HCT116 (cell line): ENCODE results near the gene ICAM4. TPM values are rescaled to one million over a fixed set of nuclear protein-coding genes. Genes with fewer than 3 reads are reported as not detected.
A peak's percentile ranks its signal among the peaks of the same experiment; 100 is the strongest.

Experiments used
- ATAC-seq: fragments of 200-7000 bp; cut with Tn5 transposase; 2 replicates; pipeline ENCODE4 v1.9.1; 2020; ENCODE audit warnings: mild to moderate bottlenecking, moderate library complexity
- BruUV-seq: library from RNA; stranded (reverse); fragments of 400-500 nt; replicated peaks from 2 replicates; lab custom pipeline; 2021; lab: Mats Ljungman, UMichigan
- CTCF ChIA-PET: fragments of 300-600 bp; sonication (Branson Sonifier 250); formaldehyde crosslinking; loops from one replicate; lab custom pipeline; 2021; ENCODE audit warnings: antibody characterized with exemption; lab: Charles Lee
- POLR2A ChIA-PET: fragments of 300-600, 350-600 bp; sonication (Branson Sonifier 250); formaldehyde crosslinking; loops from one replicate; lab custom pipeline; 2021; ENCODE audit warnings: antibody characterized with exemption; lab: Charles Lee
- RAD21 ChIA-PET, 2 experiments: fragments of 300-600 bp; sonication (Branson Sonifier 250); formaldehyde crosslinking; loops; one replicate each; lab custom pipeline; 2023; ENCODE audit warnings: low total read pairs in 2 of 2; ENCODE audit not compliant: uncharacterized antibody in 2 of 2, unreplicated experiment in 2 of 2, low non-redundant PET in 1 of 2; lab: Charles Lee
- DNase-seq: peaks from one replicate; pipeline ENCODE4 v3.0.0-alpha.2; 2010; ENCODE audit warnings: low read depth, low spot score
- H2AFZ ChIP-seq: fragments of 200-600 bp; shearing (Covaris generic), sonication (generic); 2 replicates; pipeline ENCODE4 v1.6.1; 2017; ENCODE audit warnings: low read depth, mixed run types, mixed read lengths, antibody characterized with exemption, low read length; ENCODE audit not compliant: poor library complexity, severe bottlenecking
- H3K27ac ChIP-seq: 2 replicates; pipeline ENCODE4 v1.5.1; 2012; ENCODE audit warnings: low read depth, low read length
- H3K27me3 ChIP-seq: fragments of 200-600 bp; sonication (generic); 2 replicates; pipeline ENCODE4 v1.6.1; 2016; ENCODE audit warnings: mixed run types, low read length, mixed read lengths; ENCODE audit not compliant: insufficient read depth
- H3K36me3 ChIP-seq, 2 experiments: fragments of 200-500 bp in 1 of 2; fragments of 200-600 bp in 1 of 2; sonication (Bioruptor generic) in 1 of 2; sonication (generic) in 1 of 2; 2 replicates each; pipeline versions ENCODE4 v1.5.1 to v1.6.1; 2014 to 2016; ENCODE audit warnings: low read length in 2 of 2, inconsistent platforms in 1 of 2, mixed read lengths in 1 of 2, mixed run types in 1 of 2; ENCODE audit not compliant: insufficient read depth in 2 of 2, control insufficient read depth in 1 of 2
- H3K4me1 ChIP-seq, 2 experiments: fragments of 200-600 bp in 1 of 2; sonication (generic) in 1 of 2; 2 replicates each; pipeline versions ENCODE4 v1.5.1 to v1.6.1; 2012 to 2017; ENCODE audit warnings: low read length in 2 of 2, inconsistent platforms in 1 of 2, mild to moderate bottlenecking in 1 of 2, mixed read lengths in 1 of 2, mixed run types in 1 of 2, moderate library complexity in 1 of 2; ENCODE audit not compliant: insufficient read depth in 2 of 2, control insufficient read depth in 1 of 2
- H3K4me2 ChIP-seq: fragments of 200-600 bp; sonication (generic); 2 replicates; pipeline ENCODE4 v1.6.1; 2017; ENCODE audit warnings: mixed run types, low read length, mixed read lengths
- H3K4me3 ChIP-seq, 2 experiments: fragments of 200-600 bp in 1 of 2; sonication (generic) in 1 of 2; replicated peaks in 1 of 2; 2 replicates each; pipeline ENCODE4 v1.5.1; 2011 to 2016; ENCODE audit warnings: low read length in 2 of 2, control low read depth in 1 of 2, low read depth in 1 of 2, mild to moderate bottlenecking in 1 of 2, mixed read lengths in 1 of 2, mixed run types in 1 of 2
- H3K79me2 ChIP-seq: fragments of 200-600 bp; sonication (generic); 2 replicates; pipeline ENCODE4 v1.6.1; 2017; ENCODE audit warnings: mild to moderate bottlenecking, mixed run types, low read length, moderate library complexity, mixed read lengths; ENCODE audit not compliant: insufficient read depth
- H3K9ac ChIP-seq: fragments of 200-600 bp; sonication (generic); 2 replicates; pipeline ENCODE4 v1.6.1; 2016; ENCODE audit warnings: low read length, mixed read lengths
- H3K9me2 ChIP-seq: fragments of 200-600 bp; sonication (generic), shearing (Covaris generic); 2 replicates; pipeline ENCODE4 v1.6.1; 2017; ENCODE audit warnings: mixed run types, mild to moderate bottlenecking, moderate library complexity; ENCODE audit not compliant: insufficient read depth
- H3K9me3 ChIP-seq, 2 experiments: fragments of 200-500 bp in 1 of 2; fragments of 200-600 bp in 1 of 2; sonication (Bioruptor generic) in 1 of 2; sonication (generic) in 1 of 2; 2 replicates each; pipeline ENCODE4 v1.6.1; 2014 to 2017; ENCODE audit warnings: low read length in 2 of 2, mixed read lengths in 2 of 2, inconsistent platforms in 1 of 2, low read depth in 1 of 2, mild to moderate bottlenecking in 1 of 2, mixed run types in 1 of 2, moderate library complexity in 1 of 2; ENCODE audit not compliant: control insufficient read depth in 1 of 2, insufficient read depth in 1 of 2
- H4K20me1 ChIP-seq: fragments of 200-600 bp; sonication (generic), shearing (Covaris generic); 2 replicates; pipeline ENCODE4 v1.6.1; 2017; ENCODE audit warnings: mixed run types, mild to moderate bottlenecking, moderate library complexity; ENCODE audit not compliant: insufficient read depth
- ATF3 ChIP-seq: IDR thresholded peaks from 2 replicates; pipeline ENCODE4 v1.6.1; 2012
- CBX3 ChIP-seq: IDR thresholded peaks from 2 replicates; pipeline ENCODE4 v1.6.1; 2012; ENCODE audit warnings: low read depth
- CEBPB ChIP-seq: IDR thresholded peaks from 2 replicates; pipeline ENCODE4 v1.6.1; 2012; ENCODE audit warnings: low read depth
- CTCF ChIP-seq, 3 experiments: fragments of 200-600 bp in 1 of 3; sonication (generic) in 1 of 3; IDR thresholded peaks in 2 of 3; conservative IDR thresholded peaks in 1 of 3; 2 replicates each; pipeline ENCODE4 v1.5.1; 2012 to 2017; ENCODE audit warnings: low read depth in 2 of 3, low read length in 2 of 3, antibody characterized with exemption in 1 of 3, borderline replicate concordance in 1 of 3, control low read depth in 1 of 3, mild to moderate bottlenecking in 1 of 3, mixed read lengths in 1 of 3, mixed run types in 1 of 3, moderate library complexity in 1 of 3; ENCODE audit not compliant: insufficient read depth in 1 of 3
- EGR1 ChIP-seq: IDR thresholded peaks from 2 replicates; pipeline ENCODE4 v1.6.1; 2012; ENCODE audit warnings: low read depth
- ELF1 ChIP-seq: IDR thresholded peaks from 2 replicates; pipeline ENCODE4 v1.6.1; 2012; ENCODE audit warnings: low read depth, borderline replicate concordance
- EZH2phosphoT487 ChIP-seq: fragments of 200-600 bp; IDR thresholded peaks from 2 replicates; pipeline ENCODE4 v1.6.1; 2018; ENCODE audit warnings: antibody characterized with exemption, borderline replicate concordance
- FOSL1 ChIP-seq: IDR thresholded peaks from 2 replicates; pipeline ENCODE4 v1.6.1; 2012; ENCODE audit warnings: low read depth
- JUND ChIP-seq: IDR thresholded peaks from 2 replicates; pipeline ENCODE4 v1.6.1; 2012
- MAX ChIP-seq: IDR thresholded peaks from 2 replicates; pipeline ENCODE4 v1.6.1; 2012
- POLR2A ChIP-seq: IDR thresholded peaks from 2 replicates; pipeline ENCODE4 v1.7.0; 2011; ENCODE audit warnings: borderline replicate concordance; ENCODE audit not compliant: insufficient read depth, insufficient read length; ENCODE audit errors: extremely low read depth
- POLR2AphosphoS5 ChIP-seq: IDR thresholded peaks from 2 replicates; pipeline ENCODE4 v1.6.1; 2011; ENCODE audit warnings: mild to moderate bottlenecking, low read depth, low read length, moderate library complexity
- RAD21 ChIP-seq: IDR thresholded peaks from 2 replicates; pipeline ENCODE4 v1.6.1; 2012; ENCODE audit warnings: low read depth, mild to moderate bottlenecking
- SIN3A ChIP-seq: IDR thresholded peaks from 2 replicates; pipeline ENCODE4 v1.6.1; 2012; ENCODE audit warnings: low read depth
- SP1 ChIP-seq: IDR thresholded peaks from 2 replicates; pipeline ENCODE4 v1.6.1; 2012; ENCODE audit warnings: low read depth
- SRF ChIP-seq: IDR thresholded peaks from 2 replicates; pipeline ENCODE4 v1.6.1; 2012; ENCODE audit warnings: low read depth
- TCF7L2 ChIP-seq: IDR thresholded peaks from 2 replicates; pipeline ENCODE4 v1.7.0; 2011; ENCODE audit warnings: borderline replicate concordance, inconsistent platforms; ENCODE audit not compliant: insufficient read depth, insufficient read length; ENCODE audit errors: extremely low read depth
- YY1 ChIP-seq: IDR thresholded peaks from 2 replicates; pipeline ENCODE4 v1.6.1; 2011; ENCODE audit warnings: low read length, low read depth, moderate library complexity, mild to moderate bottlenecking; ENCODE audit not compliant: insufficient replicate concordance; ENCODE audit errors: extremely low read depth
- ZBTB33 ChIP-seq: IDR thresholded peaks from 2 replicates; pipeline ENCODE4 v1.6.1; 2011; ENCODE audit warnings: mild to moderate bottlenecking, low read length, moderate library complexity; ENCODE audit not compliant: insufficient replicate concordance; ENCODE audit errors: extremely low read depth
- ZFX ChIP-seq: fragments of 450-650 bp; IDR thresholded peaks from 2 replicates; pipeline ENCODE4 v1.6.1; 2017
- ZNF274 ChIP-seq: fragments of 200-500 bp; sonication (Bioruptor generic); IDR thresholded peaks from 2 replicates; pipeline ENCODE4 v1.6.1; 2014; ENCODE audit warnings: mild to moderate bottlenecking, low read depth, low read length, inconsistent platforms
- intact Hi-C: fragments of 100-400 bp; cut with micrococcal nuclease; formaldehyde crosslinking; loops from 2 replicates; pipeline ENCODE4 v1.10.0; 2022
- total RNA-seq: library from RNA; stranded (reverse); gene quantifications from one replicate; pipeline ENCODE4 v1.2.1, GENCODE V29; 2021; ENCODE audit not compliant: unreplicated experiment

The ICAM4 gene
- total RNA-seq, 1 experiment from 2014 or later, result not detected

GRCh38 chr19:10260141-10260584 is 26.6 kb upstream of the ICAM4 start:
- peak overlapping the region; percentile 49 for H3K9ac ChIP-seq
- peaks cover 24 to 32% of the 10 kb centered on the region in 2 experiments for H3K4me1 ChIP-seq
- H4K20me1 ChIP-seq, result no peaks in the 10 kb centered on the region; the same call in 1 of the 2 replicates
- no peaks in the 10 kb centered on the region for H3K9me2 ChIP-seq
- peak overlapping the region; percentile 56 for H3K27ac ChIP-seq
- no peaks in the 10 kb centered on the region for H3K9me3 ChIP-seq
- peak; percentile 72 for ATAC-seq
- no peaks in the 10 kb centered on the region for H3K27me3 ChIP-seq
- ChIA-PET RAD21 (interaction anchor here (0.6 to 2.4 kb wide), 7 partner anchors 9 to 131 kb away, joined by 3 to 22 read pairs (median 6); partner anchors contain the start of gene ICAM1 (in 1 of the 2)), POLR2A (interaction anchor here (0.6 to 2.3 kb wide), 5 partner anchors 29 to 185 kb away, joined by 3 to 11 read pairs (median 5); partner anchors contain the start of gene ICAM5), CTCF (interaction anchor here (0.7 to 7.7 kb wide), 16 partner anchors 8 to 439 kb away, joined by 3 to 233 read pairs (median 10); partner anchors contain the start of genes CDC37, ICAM1, ICAM5 and TYK2)
- peak overlapping the region; percentile 74 for H3K4me2 ChIP-seq
- peaks cover 5% of the 10 kb centered on the region; the same call in 1 of the 2 replicates for H3K79me2 ChIP-seq
- BruUV-seq, result no TSS peak
- peak overlapping the region in 1 of 2 experiments; percentile 29; a peak in 2 of 4 replicates for H3K4me3 ChIP-seq
- H2AFZ ChIP-seq, result no peak overlapping the region
- intact Hi-C loops, result no loop called here
- peaks cover 10 to 23% of the 10 kb centered on the region in 2 experiments for H3K36me3 ChIP-seq
- peak; percentile 23 for DNase-seq
- TF ChIP-seq EZH2phosphoT487 (no peak), POLR2AphosphoS5 (no peak; the same call in 1 of the 2 replicates), CTCF (IDR thresholded peaks at IDR 0.05 in 2 of 3, conservative IDR thresholded peaks at IDR 0.05 in 1 of 3; ENCODE audit: borderline replicate concordance in 1 of 3, insufficient read depth in 1 of 3, low read depth in 2 of 3, low read length in 2 of 3) (no peak), FOSL1 (peak; percentile 34; the same call in 1 of the 2 replicates), ELF1 (no peak), ZBTB33 (no peak), CEBPB (no peak), TCF7L2 (no peak), SRF (no peak), YY1 (no peak), RAD21 (no peak), SIN3A (no peak), ZNF274 (no peak), ZFX (no peak), SP1 (no peak), MAX (peak; percentile 34; the same call in 1 of the 2 replicates), JUND (no peak), POLR2A (no peak), EGR1 (peak; percentile 95), CBX3 (no peak), ATF3 (no peak)
